Aorta (tissue), 5 donors: Measurements from ENCODE around the gene TCF7L1. TPM values are rescaled to one million over a fixed set of nuclear protein-coding genes. Genes with fewer than 3 reads are reported as not detected.
A peak's percentile ranks its signal among the peaks of the same experiment; 100 is the strongest.

Source experiments
- ATAC-seq: fragments of 200-7000 bp; cut with Tn5 transposase; one replicate; pipeline ENCODE4 v1.9.1; 2022; ENCODE audit warnings: moderate library complexity; ENCODE audit not compliant: low FRiP score
- DNase-seq, 2 donors: peaks; one replicate each; pipeline ENCODE4 v3.0.0-alpha.2; 2020
- H3K27ac ChIP-seq, 2 donors: one replicate each; pipeline ENCODE4 v1.5.1; 2013; ENCODE audit warnings: low read length in 2 of 2, mild to moderate bottlenecking in 2 of 2, moderate library complexity in 2 of 2, control low read depth in 1 of 2, inconsistent platforms in 1 of 2, low read depth in 1 of 2
- H3K27me3 ChIP-seq, 2 donors: one replicate each; pipeline ENCODE4 v1.6.1; 2013; ENCODE audit warnings: control low read depth in 1 of 2, low read length in 1 of 2, mild to moderate bottlenecking in 1 of 2, moderate library complexity in 1 of 2; ENCODE audit not compliant: insufficient read depth in 2 of 2, control insufficient read depth in 1 of 2
- H3K36me3 ChIP-seq, 2 donors: one replicate each; pipeline ENCODE4 v1.6.1; 2013; ENCODE audit warnings: control low read depth in 1 of 2, low read length in 1 of 2, mild to moderate bottlenecking in 1 of 2; ENCODE audit not compliant: insufficient read depth in 2 of 2, control insufficient read depth in 1 of 2
- H3K4me1 ChIP-seq, 2 donors: one replicate each; pipeline ENCODE4 v1.6.1; 2013; ENCODE audit warnings: low read length in 2 of 2, control low read depth in 1 of 2, mild to moderate bottlenecking in 1 of 2, moderate library complexity in 1 of 2; ENCODE audit not compliant: insufficient read depth in 2 of 2, control insufficient read depth in 1 of 2
- H3K4me3 ChIP-seq, 2 donors: one replicate each; pipeline ENCODE4 v1.5.1; 2013; ENCODE audit warnings: low read length in 2 of 2, control low read depth in 1 of 2, mild to moderate bottlenecking in 1 of 2
- H3K9me3 ChIP-seq: one replicate; pipeline ENCODE4 v1.6.1; 2013; ENCODE audit warnings: mild to moderate bottlenecking, low read length; ENCODE audit not compliant: control insufficient read depth
- WGBS, 2 donors: extraction: QIAGEN DNeasy Blood & Tissue Kit; methylation state at CpG; one replicate each; pipeline ENCODE4 v1.1.7; 2013; 5-methylcytosine and 5-hydroxymethylcytosine counted together
- intact Hi-C, 2 donors: fragments of 100-400 bp; cut with DNase I; formaldehyde crosslinking; loops; one replicate each; pipeline versions ENCODE4 v1.14.2 to v1.15.0; 2022
- polyA plus RNA-seq, 2 donors: library from polyadenylated mRNA; stranded (reverse); fragments of 200-250 nt; gene quantifications; one replicate each; pipeline ENCODE4 v1.2.3, GENCODE V29; 2013
- total RNA-seq, 2 donors: library from RNA; stranded (reverse); fragmentation: NEBNext Ultra II Directional; extraction: Animal tissue kit (Norgen Biotek cat#: 25700); gene quantifications; one replicate each; pipeline ENCODE4 v1.2.1, GENCODE V29; 2021
- donor health status: healthy with polysubstance abuse.
- donor health status: Bipolar disorder and iron deficiency.
- donor health status: DM: no; HTN: no; CAD: no.
- donor health status: DM: no; HTN: no; CAD: no.
- donor health status: DM: yes; HTN: yes; CAD: no.

Gene TCF7L1
- total and polyA plus RNA-seq, 4 donors, result 14.1 to 39.5 (median 31.8) TPM

GRCh38 chr2:85231468-85231805 lies 98.2 kb downstream of the TCF7L1 start:
- 78 to 79% methylated on average over 6 of the region's 6 CpGs for WGBS, 2 donors
- intact Hi-C loops, result no loop called here
- no peaks in the 10 kb centered on the region for H3K27me3 ChIP-seq
- H3K9me3 ChIP-seq, result no peaks in the 10 kb centered on the region
- ATAC-seq, result no peak
- no peaks in the 10 kb centered on the region for H3K4me1 ChIP-seq
- H3K4me3 ChIP-seq, result no peak overlapping the region
- H3K27ac ChIP-seq, result no peak overlapping the region
- no peak for DNase-seq
- no peaks in the 10 kb centered on the region for H3K36me3 ChIP-seq

GRCh38 chr2:85231952-85232351 lies 98.8 kb downstream of the TCF7L1 start:
- no peak overlapping the region for H3K27ac ChIP-seq
- H3K4me1 ChIP-seq, result no peaks in the 10 kb centered on the region
- no peak overlapping the region for H3K4me3 ChIP-seq
- intact Hi-C loops, result no loop called here
- no peaks in the 10 kb centered on the region for H3K9me3 ChIP-seq
- no peak for DNase-seq
- ATAC-seq, result no peak
- no peaks in the 10 kb centered on the region for H3K36me3 ChIP-seq
- 81 to 83% methylated on average over 10 of the region's 10 CpGs for WGBS, 2 donors
- H3K27me3 ChIP-seq, result no peaks in the 10 kb centered on the region

DNA sequence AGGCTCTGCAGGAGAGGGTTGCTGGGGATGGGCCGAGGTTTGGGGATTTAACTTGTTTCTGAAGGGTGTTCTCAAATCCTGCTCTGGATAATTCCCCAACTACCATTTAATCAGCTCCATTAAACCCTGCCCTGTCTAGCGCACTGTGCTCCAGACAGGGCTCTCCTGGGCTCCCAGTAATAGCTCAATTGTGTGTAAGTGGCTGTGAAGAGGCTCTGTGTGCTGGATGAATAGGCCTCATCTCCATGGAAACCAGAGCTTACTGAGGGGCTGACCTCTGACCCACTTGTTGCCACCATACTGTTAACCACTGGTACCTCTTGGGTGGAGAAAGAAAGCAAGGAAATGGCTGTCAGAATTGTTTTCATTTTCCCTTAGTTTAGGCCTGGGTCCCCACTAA lies 101.7 kb downstream of the TCF7L1 start:
- Histone ChIP-seq H3K27me3 (no peaks in the 10 kb centered on the region), H3K4me3 (no peak overlapping the region), H3K9me3 (no peaks in the 10 kb centered on the region), H3K27ac (no peak overlapping the region), H3K36me3 (no peaks in the 10 kb centered on the region), H3K4me1 (no peaks in the 10 kb centered on the region)
- ATAC-seq, result no peak
- no peak for DNase-seq
- 93 to 94% methylated on average over 2 of the region's 2 CpGs for WGBS, 2 donors
- intact Hi-C loops, result no loop called here

GRCh38 chr2:85235281-85235680 lies 102.1 kb downstream of the TCF7L1 start:
- Histone ChIP-seq H3K27ac (no peak overlapping the region), H3K9me3 (no peaks in the 10 kb centered on the region), H3K4me3 (no peak overlapping the region), H3K36me3 (no peaks in the 10 kb centered on the region), H3K27me3 (no peaks in the 10 kb centered on the region), H3K4me1 (no peaks in the 10 kb centered on the region)
- no peak for DNase-seq
- WGBS, 2 donors, result 80 to 83% methylated on average over 5 of the region's 5 CpGs
- ATAC-seq, result no peak
- intact Hi-C loops, result no loop called here

DNA sequence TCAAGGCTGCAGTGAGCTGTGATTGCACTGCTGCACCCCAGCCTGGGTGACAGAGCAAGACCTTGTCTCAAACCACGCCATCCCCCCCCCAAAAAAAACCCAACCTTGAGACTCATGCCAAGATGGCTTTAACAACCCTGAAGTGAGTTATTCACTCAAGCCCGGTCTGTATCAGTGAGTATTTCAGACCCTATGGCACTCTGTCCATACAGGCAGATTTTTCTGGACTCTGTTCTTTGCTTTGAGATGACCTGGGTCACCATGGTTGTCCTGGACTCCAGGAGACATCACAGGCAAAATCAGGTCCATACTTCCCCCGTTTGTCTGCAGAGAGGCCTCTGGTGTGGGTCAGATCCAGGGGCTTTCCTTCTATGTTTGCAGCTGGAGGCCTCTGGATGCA lies 102.9 kb downstream of the TCF7L1 start:
- DNase-seq, result no peak
- Histone ChIP-seq H3K4me3 (no peak overlapping the region), H3K9me3 (no peaks in the 10 kb centered on the region), H3K27ac (no peak overlapping the region), H3K36me3 (no peaks in the 10 kb centered on the region), H3K4me1 (no peaks in the 10 kb centered on the region), H3K27me3 (no peaks in the 10 kb centered on the region)
- intact Hi-C loops, result no loop called here
- 94 to 96% methylated on average over 3 of the region's 3 CpGs for WGBS, 2 donors
- no peak for ATAC-seq

DNA sequence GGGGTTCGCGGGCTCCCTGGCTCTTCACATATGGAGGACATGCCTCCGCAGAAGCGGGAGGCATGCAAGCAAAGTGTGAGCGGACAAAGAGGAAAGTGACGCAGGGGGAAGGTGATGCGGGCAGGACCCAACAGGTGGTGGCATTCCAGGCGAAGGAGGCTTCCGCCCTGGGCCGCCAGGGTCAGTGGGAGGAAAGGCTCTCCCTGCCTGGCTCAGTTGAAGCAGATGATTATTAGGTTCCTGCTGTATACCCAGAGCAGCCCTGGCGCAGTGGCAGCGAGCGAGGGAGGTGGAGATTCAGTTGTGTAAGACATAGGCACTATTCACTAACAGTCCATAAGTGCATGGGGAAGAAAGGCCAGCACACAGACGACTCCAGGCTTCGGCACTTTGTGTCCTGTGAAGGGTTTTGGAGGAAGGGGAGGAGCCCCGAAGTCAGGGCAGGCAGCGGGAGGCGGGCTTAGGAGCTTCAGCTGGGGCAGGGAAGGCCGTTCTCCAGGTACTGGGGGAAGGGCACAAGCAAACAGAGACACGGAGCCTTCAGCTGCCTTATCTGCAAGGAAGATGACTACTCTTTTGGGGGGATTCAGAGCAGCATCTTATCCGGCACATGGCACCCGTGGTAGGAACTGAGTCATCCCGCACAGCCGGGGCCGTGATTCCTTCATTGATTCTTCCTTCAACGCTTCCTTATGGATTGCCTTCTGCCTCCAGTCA lies 104.8 kb downstream of the TCF7L1 start:
- no peaks in the 10 kb centered on the region for H3K4me1 ChIP-seq
- no peaks in the 10 kb centered on the region for H3K9me3 ChIP-seq
- no peak for ATAC-seq
- no peak overlapping the region for H3K4me3 ChIP-seq
- DNase-seq, result no peak
- no peaks in the 10 kb centered on the region for H3K36me3 ChIP-seq
- no peak overlapping the region for H3K27ac ChIP-seq
- intact Hi-C loops, result no loop called here
- 89 to 90% methylated on average over 26 of the region's 26 CpGs for WGBS, 2 donors
- H3K27me3 ChIP-seq, result no peaks in the 10 kb centered on the region

DNA sequence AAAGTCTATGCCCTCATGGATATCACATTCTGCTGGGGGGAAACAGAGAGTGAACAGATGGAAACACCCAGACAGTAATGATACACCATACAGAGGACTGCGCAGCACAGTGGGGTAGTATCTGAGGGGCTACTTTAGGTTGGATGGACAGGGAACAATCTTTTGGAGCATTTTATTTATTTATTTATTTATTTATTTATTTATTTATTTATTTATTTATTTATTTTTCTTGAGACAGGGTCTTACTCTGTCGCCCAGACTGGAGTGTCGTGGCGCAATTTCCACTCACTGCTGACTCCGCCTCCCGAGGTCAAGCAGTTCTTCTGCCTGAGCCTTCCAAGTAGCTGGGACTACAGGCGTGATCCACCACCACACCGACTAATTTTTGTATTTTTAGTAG lies 105.4 kb downstream of the TCF7L1 start:
- Histone ChIP-seq H3K27ac (no peak overlapping the region), H3K9me3 (no peaks in the 10 kb centered on the region), H3K27me3 (no peaks in the 10 kb centered on the region), H3K4me1 (no peaks in the 10 kb centered on the region), H3K4me3 (no peak overlapping the region), H3K36me3 (no peaks in the 10 kb centered on the region)
- DNase-seq, result no peak
- intact Hi-C loops, result no loop called here
- WGBS, 2 donors, result 96 to 97% methylated on average over 8 of the region's 8 CpGs
- ATAC-seq, result no peak

GRCh38 chr2:85239102-85239501 lies 105.9 kb downstream of the TCF7L1 start:
- H3K27me3 ChIP-seq, result no peaks in the 10 kb centered on the region
- no peak overlapping the region for H3K27ac ChIP-seq
- 85 to 92% methylated on average over 3 of the region's 3 CpGs for WGBS, 2 donors
- no peak overlapping the region for H3K4me3 ChIP-seq
- ATAC-seq (no peak), DNase-seq (no peak)
- no peaks in the 10 kb centered on the region for H3K4me1 ChIP-seq
- no peaks in the 10 kb centered on the region for H3K36me3 ChIP-seq
- H3K9me3 ChIP-seq, result no peaks in the 10 kb centered on the region
- intact Hi-C loops, result no loop called here

- 73 to 76% methylated on average over 8 of the region's 8 CpGs for WGBS, 2 donors
- no peaks in the 10 kb centered on the region for H3K9me3 ChIP-seq
- no peak overlapping the region for H3K4me3 ChIP-seq
- ATAC-seq (no peak), DNase-seq (no peak)
- H3K4me1 ChIP-seq, result no peaks in the 10 kb centered on the region
- no peaks in the 10 kb centered on the region for H3K27me3 ChIP-seq
- intact Hi-C loops, result no loop called here
- H3K36me3 ChIP-seq, result no peaks in the 10 kb centered on the region
- peak overlapping the region in 1 of 2 donors; percentile 67 for H3K27ac ChIP-seq
These were observed 106.9 kb downstream of the TCF7L1 start for GRCh38 chr2:85240055-85240454.
